SW 1271 (cell line): Measurements from ENCODE around the gene PIGU.
A peak's percentile ranks its signal among the peaks of the same experiment; 100 is the strongest.

Source experiments
- DNase-seq, 2 experiments: peaks; one replicate each; lab custom pipeline; 2025; lab: John Stamatoyannopoulos, UW

Gene PIGU

GRCh38 chr20:34578521-34578920 is 98.4 kb downstream of the PIGU start:
- DNase-seq: no peak

- no peak for DNase-seq
Observed at GRCh38 chr20:34578025-34578424, 98.9 kb downstream of the PIGU start.

- no peak for DNase-seq
Observed at GRCh38 chr20:34577061-34577460, 99.8 kb downstream of the PIGU start.

GRCh38 chr20:34575756-34576155 is 101.1 kb downstream of the PIGU start:
- DNase-seq: no peak

GRCh38 chr20:34575271-34575670 is 101.6 kb downstream of the PIGU start:
- no peak for DNase-seq

GRCh38 chr20:34574861-34575260 is 102.0 kb downstream of the PIGU start:
- DNase-seq: no peak

GRCh38 chr20:34574426-34574825 is 102.5 kb downstream of the PIGU start:
- DNase-seq: no peak

- DNase-seq: no peak
Observed at GRCh38 chr20:34573541-34574300, 103.2 kb downstream of the PIGU start.

GRCh38 chr20:34571753-34572152 is 105.1 kb downstream of the PIGU start:
- DNase-seq: no peak

GRCh38 chr20:34570859-34571306 is 106.0 kb downstream of the PIGU start:
- no peak for DNase-seq

- no peak for DNase-seq
Observed at GRCh38 chr20:34569598-34569997, 107.3 kb downstream of the PIGU start.

GRCh38 chr20:34567892-34568865 is 108.7 kb downstream of the PIGU start:
- DNase-seq: no peak

- DNase-seq: no peak
Observed at GRCh38 chr20:34566978-34567891, 109.7 kb downstream of the PIGU start.

GRCh38 chr20:34564833-34565232 is 112.1 kb downstream of the PIGU start:
- no peak for DNase-seq

GRCh38 chr20:34562641-34563040 is 114.3 kb downstream of the PIGU start:
- DNase-seq: peak; percentile 52 to 53

- no peak for DNase-seq
Observed at GRCh38 chr20:34561661-34562060, 115.2 kb downstream of the PIGU start.

GRCh38 chr20:34560614-34561013 is 116.3 kb downstream of the PIGU start:
- no peak for DNase-seq

- DNase-seq: no peak
Observed at GRCh38 chr20:34560141-34560523, 116.8 kb downstream of the PIGU start.

- no peak for DNase-seq
Observed at GRCh38 chr20:34559311-34560140, 117.4 kb downstream of the PIGU start.

- peak; percentile 100 for DNase-seq
Observed at GRCh38 chr20:34558320-34559218, 118.3 kb downstream of the PIGU start, which contains the start of gene MAP1LC3A. Gene MAP1LC3A, plus strand, starts transcription at chr20:34558718. Its CDS starts 151 bp downstream, at chr20:34558869.
